ENCODE measurements around the gene KCNJ4. TPM values are rescaled to one million over a fixed set of nuclear protein-coding genes. Genes with fewer than 3 reads are reported as not detected.
"Not testable (repeated sequence)": the region's sequence is repeated elsewhere in the genome, so short reads cannot be mapped to it uniquely, and the experiment has no call there.

Gene KCNJ4
- total RNA-seq, 6 experiments from 2014 or later, result not detected

- H3K9me3 Mint-ChIP-seq, result no peaks in the 10 kb centered on the region; the same call in 1 of the 2 replicates
- H3K4me1 Mint-ChIP-seq (ENCODE audit: low read depth), result no peaks in the 10 kb centered on the region
- H3K4me3 Mint-ChIP-seq, result no peak overlapping the region
- H3K27me3 Mint-ChIP-seq (ENCODE audit: insufficient read depth), result peaks cover 16% of the 10 kb centered on the region
- DNase-seq, result no peak
- no peak overlapping the region for H3K27ac Mint-ChIP-seq
- no peaks in the 10 kb centered on the region for H3K36me3 Mint-ChIP-seq (ENCODE audit: low read depth)
- TF ChIP-seq CTCF (IDR thresholded peaks at IDR 0.05), result peak; percentile 47
Measured at GRCh38 chr22:38413085-38414008, 41.7 kb downstream of the KCNJ4 start.

GRCh38 chr22:38412435-38413084, 42.4 kb downstream of the KCNJ4 start:
- H3K9me3 Mint-ChIP-seq, result no peaks in the 10 kb centered on the region; the same call in 1 of the 2 replicates
- no peaks in the 10 kb centered on the region for H3K36me3 Mint-ChIP-seq (ENCODE audit: low read depth)
- H3K27me3 Mint-ChIP-seq (ENCODE audit: insufficient read depth), result peaks cover 12% of the 10 kb centered on the region
- no peaks in the 10 kb centered on the region for H3K4me1 Mint-ChIP-seq (ENCODE audit: low read depth)
- no peak for DNase-seq
- H3K4me3 Mint-ChIP-seq, result no peak overlapping the region
- peak; percentile 84 for TF ChIP-seq CTCF (IDR thresholded peaks at IDR 0.05)
- no peak overlapping the region for H3K27ac Mint-ChIP-seq

- Mint-ChIP-seq H3K27ac (no peak overlapping the region), H3K36me3 (ENCODE audit: low read depth) (no peaks in the 10 kb centered on the region), H3K4me1 (ENCODE audit: low read depth) (no peaks in the 10 kb centered on the region), H3K4me3 (no peak overlapping the region), H3K27me3 (ENCODE audit: insufficient read depth) (peaks cover 6% of the 10 kb centered on the region), H3K9me3 (no peaks in the 10 kb centered on the region; the same call in 1 of the 2 replicates)
- no peak for TF ChIP-seq CTCF (IDR thresholded peaks at IDR 0.05)
- no peak for DNase-seq
Measured at GRCh38 chr22:38411016-38411415, 44.0 kb downstream of the KCNJ4 start.

GRCh38 chr22:38409916-38410315, 45.1 kb downstream of the KCNJ4 start:
- H3K4me3 Mint-ChIP-seq; H3K27ac Mint-ChIP-seq; H3K36me3 Mint-ChIP-seq (ENCODE audit: low read depth); DNase-seq; H3K9me3 Mint-ChIP-seq; H3K27me3 Mint-ChIP-seq (ENCODE audit: insufficient read depth); H3K4me1 Mint-ChIP-seq (ENCODE audit: low read depth): not testable (repeated sequence)

GRCh38 chr22:38406617-38407016, 48.4 kb downstream of the KCNJ4 start:
- H3K4me3 Mint-ChIP-seq, result no peak overlapping the region
- H3K9me3 Mint-ChIP-seq, result no peaks in the 10 kb centered on the region; the same call in 1 of the 2 replicates
- peaks cover 22% of the 10 kb centered on the region for H3K27me3 Mint-ChIP-seq (ENCODE audit: insufficient read depth)
- DNase-seq, result no peak
- H3K36me3 Mint-ChIP-seq (ENCODE audit: low read depth), result no peaks in the 10 kb centered on the region
- no peak overlapping the region for H3K27ac Mint-ChIP-seq
- no peak for TF ChIP-seq CTCF (IDR thresholded peaks at IDR 0.05)
- H3K4me1 Mint-ChIP-seq (ENCODE audit: low read depth), result no peaks in the 10 kb centered on the region

GRCh38 chr22:38404419-38404818, 50.6 kb downstream of the KCNJ4 start:
- H3K36me3 Mint-ChIP-seq (ENCODE audit: low read depth), result no peaks in the 10 kb centered on the region
- H3K4me3 Mint-ChIP-seq, result no peak overlapping the region
- DNase-seq, result no peak
- H3K4me1 Mint-ChIP-seq (ENCODE audit: low read depth), result no peaks in the 10 kb centered on the region
- no peak for TF ChIP-seq CTCF (IDR thresholded peaks at IDR 0.05)
- H3K27me3 Mint-ChIP-seq (ENCODE audit: insufficient read depth), result peaks cover 29% of the 10 kb centered on the region
- no peaks in the 10 kb centered on the region for H3K9me3 Mint-ChIP-seq
- H3K27ac Mint-ChIP-seq, result no peak overlapping the region

Data from HFFc6 (cell line).